Mesenchymal stem cell (in vitro differentiated cells and primary cell): Measurements from ENCODE around the gene ARMH3.

ENCODE experiments used
- DNase-seq: peaks from one replicate; pipeline ENCODE4 v3.0.0-alpha.2; 2013
- H2AFZ ChIP-seq: one replicate; pipeline ENCODE4 v1.6.1; 2013; ENCODE audit warnings: low read depth, mild to moderate bottlenecking, control low read depth, inconsistent platforms, low read length, moderate library complexity
- H2AK5ac ChIP-seq: 2 replicates; pipeline ENCODE4 v1.6.1; 2013; ENCODE audit warnings: low read length, moderate library complexity, mild to moderate bottlenecking, inconsistent platforms; ENCODE audit not compliant: severe bottlenecking
- H2BK120ac ChIP-seq: one replicate; pipeline ENCODE4 v1.6.1; 2013; ENCODE audit warnings: low read depth, mild to moderate bottlenecking, inconsistent platforms, low read length, moderate library complexity
- H2BK12ac ChIP-seq, 2 experiments: one replicate each; pipeline ENCODE4 v1.6.1; 2013; ENCODE audit warnings: inconsistent platforms in 2 of 2, low read length in 2 of 2, mild to moderate bottlenecking in 2 of 2, moderate library complexity in 2 of 2, control low read depth in 1 of 2
- H2BK15ac ChIP-seq: one replicate; pipeline ENCODE4 v1.6.1; 2013; ENCODE audit warnings: mild to moderate bottlenecking, low read depth, inconsistent platforms; ENCODE audit not compliant: poor library complexity, severe bottlenecking
- H2BK5ac ChIP-seq: 2 replicates; pipeline ENCODE4 v1.6.1; 2013; ENCODE audit warnings: low read depth, mild to moderate bottlenecking, low read length, control low read depth, inconsistent platforms; ENCODE audit not compliant: poor library complexity, severe bottlenecking
- H3K14ac ChIP-seq, 2 experiments: one replicate each; pipeline ENCODE4 v1.6.1; 2013; ENCODE audit warnings: inconsistent platforms in 2 of 2, low read length in 2 of 2, control low read depth in 1 of 2, mild to moderate bottlenecking in 1 of 2, moderate library complexity in 1 of 2
- H3K18ac ChIP-seq, 2 experiments: one replicate each; pipeline ENCODE4 v1.6.1; 2013; ENCODE audit warnings: inconsistent platforms in 2 of 2, low read length in 2 of 2, control low read depth in 1 of 2, low read depth in 1 of 2, mild to moderate bottlenecking in 1 of 2
- H3K23ac ChIP-seq, 2 experiments: one replicate each; pipeline ENCODE4 v1.6.1; 2013; ENCODE audit warnings: inconsistent platforms in 2 of 2, low read length in 2 of 2, mild to moderate bottlenecking in 2 of 2, moderate library complexity in 2 of 2, control low read depth in 1 of 2
- H3K27ac ChIP-seq: 2 replicates; pipeline ENCODE4 v1.5.1; 2013; ENCODE audit warnings: mild to moderate bottlenecking, moderate library complexity, low read length, control low read depth, inconsistent platforms; ENCODE audit not compliant: poor library complexity, severe bottlenecking
- H3K27me3 ChIP-seq, 2 experiments: 2 replicates each; pipeline versions ENCODE4 v1.6.1 to v1.7.0; 2013; ENCODE audit warnings: low read length in 2 of 2, mild to moderate bottlenecking in 2 of 2, moderate library complexity in 2 of 2, control low read depth in 1 of 2, inconsistent platforms in 1 of 2; ENCODE audit not compliant: control insufficient read depth in 1 of 2, insufficient read depth in 1 of 2
- H3K36me3 ChIP-seq, 2 experiments: 2 replicates each; pipeline versions ENCODE4 v1.6.1 to v1.7.0; 2013; ENCODE audit warnings: low read length in 2 of 2, control low read depth in 1 of 2, inconsistent platforms in 1 of 2, low read depth in 1 of 2, mild to moderate bottlenecking in 1 of 2; ENCODE audit not compliant: insufficient read depth in 2 of 2, control insufficient read depth in 1 of 2
- H3K4ac ChIP-seq, 2 experiments: one replicate each; pipeline ENCODE4 v1.6.1; 2013; ENCODE audit warnings: inconsistent platforms in 2 of 2, low read length in 2 of 2, mild to moderate bottlenecking in 2 of 2, moderate library complexity in 2 of 2, control low read depth in 1 of 2, low read depth in 1 of 2
- H3K4me1 ChIP-seq: 2 replicates; pipeline ENCODE4 v1.6.1; 2013; ENCODE audit warnings: low read depth, low read length, control low read depth; ENCODE audit not compliant: control insufficient read depth, insufficient read depth
- H3K4me2 ChIP-seq: 2 replicates; pipeline ENCODE4 v1.6.1; 2013; ENCODE audit warnings: low read length, mild to moderate bottlenecking, inconsistent platforms; ENCODE audit not compliant: poor library complexity, severe bottlenecking
- H3K4me3 ChIP-seq, 2 experiments: 2 replicates each; pipeline versions ENCODE4 v1.5.1 to v1.7.0; 2013; ENCODE audit warnings: low read length in 2 of 2, mild to moderate bottlenecking in 2 of 2, control low read depth in 1 of 2, low read depth in 1 of 2; ENCODE audit not compliant: insufficient read depth in 1 of 2
- H3K79me1 ChIP-seq: replicated peaks from 2 replicates; pipeline ENCODE4 v1.6.1; 2013; ENCODE audit warnings: mild to moderate bottlenecking, control low read depth, low read length, inconsistent platforms; ENCODE audit not compliant: poor library complexity, severe bottlenecking
- H3K9ac ChIP-seq: 2 replicates; pipeline ENCODE4 v1.7.0; 2013; ENCODE audit warnings: mild to moderate bottlenecking, low read length, moderate library complexity
- H3K9me3 ChIP-seq: 2 replicates; pipeline ENCODE4 v1.7.0; 2013; ENCODE audit warnings: mild to moderate bottlenecking, low read length; ENCODE audit not compliant: control insufficient read depth
- H4K8ac ChIP-seq: one replicate; pipeline ENCODE4 v1.6.1; 2013; ENCODE audit warnings: inconsistent platforms, mild to moderate bottlenecking, low read length, moderate library complexity
- H4K91ac ChIP-seq: one replicate; pipeline ENCODE4 v1.6.1; 2013; ENCODE audit warnings: mild to moderate bottlenecking, low read length, inconsistent platforms
- WGBS: methylation state at CpG from one replicate; pipeline ENCODE4 v1.1.7; 2013; ENCODE audit warnings: mixed read lengths; 5-methylcytosine and 5-hydroxymethylcytosine counted together

Gene ARMH3

GRCh38 chr10:101840102-101840684 is 215.8 kb downstream of the ARMH3 start:
- Histone ChIP-seq H3K18ac (no peak overlapping the region), H2BK5ac (no peak overlapping the region), H3K27ac (no peak overlapping the region), H2BK12ac (no peak overlapping the region), H4K91ac (no peak overlapping the region), H3K27me3 (peaks cover 7 to 28% of the 10 kb centered on the region in 2 experiments), H3K4me2 (peak overlapping the region; percentile 91), H4K8ac (no peak overlapping the region), H3K79me1 (peaks cover 14% of the 10 kb centered on the region), H2BK15ac (no peak overlapping the region), H3K4me3 (peak overlapping the region in 1 of 2 experiments; percentile 77), H2BK120ac (no peak overlapping the region), H3K4ac (no peak overlapping the region), H3K36me3 (peaks cover under 1 to 13% of the 10 kb centered on the region in 2 experiments), H3K9ac (peak overlapping the region; percentile 68), H3K9me3 (no peaks in the 10 kb centered on the region), H3K23ac (no peak overlapping the region), H2AK5ac (no peak overlapping the region), H3K14ac (no peak overlapping the region), H3K4me1 (peaks cover 27% of the 10 kb centered on the region), H2AFZ (no peak overlapping the region)
- peak; percentile 15 for DNase-seq
- 3% methylated on average over 14 of the region's 19 CpGs for WGBS

- Histone ChIP-seq H2BK120ac (no peak overlapping the region), H2AFZ (no peak overlapping the region), H3K27ac (no peak overlapping the region), H3K4me2 (peak overlapping the region; percentile 91), H2BK12ac (no peak overlapping the region), H3K36me3 (peaks cover 0 to 6% of the 10 kb centered on the region in 2 experiments), H3K4ac (no peak overlapping the region), H3K79me1 (peaks cover 14% of the 10 kb centered on the region), H3K27me3 (peaks cover 5 to 23% of the 10 kb centered on the region in 2 experiments), H4K91ac (no peak overlapping the region), H2AK5ac (no peak overlapping the region), H3K14ac (no peak overlapping the region), H2BK5ac (no peak overlapping the region), H2BK15ac (no peak overlapping the region), H3K4me3 (peak overlapping the region; percentile 7 to 75), H3K23ac (peak overlapping the region in 1 of 2 experiments; percentile 53), H3K9ac (peak overlapping the region; percentile 50), H3K4me1 (peaks cover 27% of the 10 kb centered on the region), H4K8ac (no peak overlapping the region), H3K9me3 (no peaks in the 10 kb centered on the region), H3K18ac (no peak overlapping the region)
- 9% methylated on average over 34 of the region's 36 CpGs for WGBS
- DNase-seq, result peak; percentile 32
Measured at GRCh38 chr10:101839416-101840063, 216.4 kb downstream of the ARMH3 start.

- Histone ChIP-seq H2BK15ac (no peak overlapping the region), H3K27me3 (peaks cover 0 to 17% of the 10 kb centered on the region in 2 experiments), H3K9me3 (no peaks in the 10 kb centered on the region), H3K79me1 (peaks cover 14% of the 10 kb centered on the region), H2BK120ac (no peak overlapping the region), H2AFZ (no peak overlapping the region), H3K27ac (no peak overlapping the region), H4K91ac (no peak overlapping the region), H3K9ac (no peak overlapping the region), H3K4ac (no peak overlapping the region), H3K4me2 (no peak overlapping the region), H3K36me3 (peaks cover 0 to 5% of the 10 kb centered on the region in 2 experiments), H2BK5ac (no peak overlapping the region), H2AK5ac (no peak overlapping the region), H3K23ac (no peak overlapping the region), H4K8ac (no peak overlapping the region), H3K4me1 (peaks cover 26% of the 10 kb centered on the region), H3K14ac (no peak overlapping the region), H2BK12ac (no peak overlapping the region), H3K4me3 (no peak overlapping the region), H3K18ac (no peak overlapping the region)
- 89% methylated on average over 1 of the region's 1 CpG for WGBS
- no peak for DNase-seq
Measured at GRCh38 chr10:101839002-101839401, 217.0 kb downstream of the ARMH3 start.

DNA sequence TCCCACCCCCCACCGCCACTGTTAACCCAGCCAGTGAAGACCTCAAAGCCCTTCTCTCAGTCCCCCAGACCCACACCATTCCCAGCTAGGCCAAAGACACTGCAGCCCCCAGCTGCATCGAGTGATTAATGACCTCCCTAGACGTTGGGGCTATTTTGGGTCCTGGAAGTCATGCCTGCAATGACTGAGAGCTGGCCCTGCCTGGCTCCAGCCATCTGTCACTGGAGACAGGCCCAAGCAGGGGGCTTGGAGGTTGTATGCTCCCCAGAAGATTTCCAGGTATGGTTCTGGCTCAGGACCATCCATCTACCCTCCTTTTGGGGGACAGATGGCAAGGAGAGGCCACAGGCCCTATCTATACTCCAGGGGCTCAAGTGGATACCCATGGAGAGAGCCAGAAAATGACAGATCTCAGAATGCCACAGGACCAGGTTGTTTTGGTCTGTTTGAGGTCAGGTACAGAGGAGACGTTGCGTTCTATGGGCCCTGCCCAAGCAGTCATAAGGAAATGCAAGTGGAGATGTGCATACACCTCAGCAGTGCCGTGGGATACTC is 217.5 kb downstream of the ARMH3 start:
- H2BK15ac ChIP-seq, result no peak overlapping the region
- no peak overlapping the region for H3K18ac ChIP-seq
- WGBS, result 81% methylated on average over 6 of the region's 6 CpGs
- peaks cover 22% of the 10 kb centered on the region for H3K4me1 ChIP-seq
- peaks cover 0 to 14% of the 10 kb centered on the region in 2 experiments for H3K27me3 ChIP-seq
- no peak overlapping the region for H3K27ac ChIP-seq
- no peak overlapping the region for H3K4me2 ChIP-seq
- peaks cover 14% of the 10 kb centered on the region for H3K79me1 ChIP-seq
- no peak overlapping the region for H2AFZ ChIP-seq
- H3K9me3 ChIP-seq, result no peaks in the 10 kb centered on the region
- no peak overlapping the region for H3K9ac ChIP-seq
- no peak overlapping the region for H2BK5ac ChIP-seq
- H4K91ac ChIP-seq, result no peak overlapping the region
- no peak overlapping the region for H3K14ac ChIP-seq
- peaks cover 0 to 5% of the 10 kb centered on the region in 2 experiments for H3K36me3 ChIP-seq
- H3K4me3 ChIP-seq, result no peak overlapping the region
- no peak overlapping the region for H2AK5ac ChIP-seq
- no peak overlapping the region for H3K23ac ChIP-seq
- no peak overlapping the region for H2BK120ac ChIP-seq
- no peak overlapping the region for H2BK12ac ChIP-seq
- no peak for DNase-seq
- no peak overlapping the region for H4K8ac ChIP-seq
- H3K4ac ChIP-seq, result no peak overlapping the region
